PC-3 (cell line): ENCODE measurements around the gene AKAP4. TPM values are rescaled to one million over a fixed set of nuclear protein-coding genes. Genes with fewer than 3 reads are reported as not detected.

Source experiments
- ATAC-seq: fragments of 200-7000 bp; cut with Tn5 transposase; 2 replicates; pipeline ENCODE4 v1.9.1; 2020; ENCODE audit warnings: mild to moderate bottlenecking, moderate library complexity
- BruUV-seq: library from RNA; stranded (reverse); fragments of 400-500 nt; replicated peaks from 2 replicates; lab custom pipeline; 2021; lab: Mats Ljungman, UMichigan
- CTCF ChIA-PET: fragments of 300-600 bp; sonication (Branson Sonifier 250); formaldehyde crosslinking; loops from one replicate; lab custom pipeline; 2022; ENCODE audit warnings: antibody characterized with exemption; lab: Charles Lee
- POLR2A ChIA-PET: fragments of 300-600 bp; sonication (Branson Sonifier 250); formaldehyde crosslinking; loops from one replicate; lab custom pipeline; 2022; ENCODE audit warnings: antibody characterized with exemption; ENCODE audit not compliant: unreplicated experiment; lab: Charles Lee
- DNase-seq: peaks from one replicate; pipeline ENCODE4 v3.0.0-alpha.2; 2015
- H2AFZ ChIP-seq: fragments of 300-600 bp; sonication (generic); 2 replicates; pipeline ENCODE4 v1.6.0; 2016; ENCODE audit warnings: antibody characterized with exemption, low read length
- H3F3A ChIP-seq: fragments of 300-600 bp; sonication (generic); one replicate; pipeline ENCODE4 v1.6.0; 2017; ENCODE audit warnings: antibody characterized with exemption, low read length, control low read depth, mild to moderate bottlenecking; ENCODE audit not compliant: unreplicated experiment
- H3K27ac ChIP-seq: fragments of 300-600 bp; sonication (generic); 2 replicates; pipeline ENCODE4 v1.5.1; 2016; ENCODE audit warnings: mild to moderate bottlenecking, low read length
- H3K27me3 ChIP-seq: fragments of 300-600 bp; sonication (generic); 2 replicates; pipeline ENCODE4 v1.6.1; 2016; ENCODE audit warnings: low read length, mixed read lengths
- H3K36me3 ChIP-seq: fragments of 300-600 bp; sonication (generic); 2 replicates; pipeline ENCODE4 v1.6.1; 2016; ENCODE audit warnings: low read depth, mixed run types, low read length, mixed read lengths
- H3K4me1 ChIP-seq: fragments of 300-600 bp; sonication (generic); 2 replicates; pipeline ENCODE4 v1.5.1; 2016; ENCODE audit warnings: low read length; ENCODE audit not compliant: insufficient read depth
- H3K4me2 ChIP-seq: fragments of 300-600 bp; sonication (generic); 2 replicates; pipeline ENCODE4 v1.6.0; 2016; ENCODE audit warnings: low read length
- H3K4me3 ChIP-seq: fragments of 300-600 bp; sonication (generic); 2 replicates; pipeline ENCODE4 v1.5.1; 2016; ENCODE audit warnings: mild to moderate bottlenecking, low read length, mixed read lengths
- H3K79me2 ChIP-seq: fragments of 300-600 bp; sonication (generic); 2 replicates; pipeline ENCODE4 v1.6.1; 2017; ENCODE audit warnings: low read length, mixed read lengths
- H3K9ac ChIP-seq: fragments of 300-600 bp; sonication (generic); 2 replicates; pipeline ENCODE4 v1.6.0; 2016; ENCODE audit warnings: mild to moderate bottlenecking, low read length
- H3K9me2 ChIP-seq: fragments of 300-600 bp; sonication (generic); replicated peaks from 2 replicates; pipeline ENCODE4 v1.6.1; 2016; ENCODE audit warnings: mixed run types, low read length, mixed read lengths
- H3K9me3 ChIP-seq: fragments of 300-600 bp; sonication (generic); 2 replicates; pipeline ENCODE4 v1.6.1; 2016; ENCODE audit warnings: low read length, mixed read lengths
- H4K20me1 ChIP-seq: fragments of 300-600 bp; sonication (generic); 2 replicates; pipeline ENCODE4 v1.6.1; 2016; ENCODE audit warnings: low read length, mixed read lengths
- CTCF ChIP-seq: fragments of 300-600 bp; sonication (generic); conservative IDR thresholded peaks from 2 replicates; pipeline ENCODE4 v1.5.1; 2017; ENCODE audit warnings: antibody characterized with exemption, low read depth, mild to moderate bottlenecking, low read length
- EZH2 ChIP-seq: fragments of 300-600 bp; sonication (generic); IDR thresholded peaks from one replicate; pipeline ENCODE4 v1.6.1; 2017; ENCODE audit warnings: antibody characterized with exemption, mild to moderate bottlenecking, low read length; ENCODE audit not compliant: unreplicated experiment
- EZH2phosphoT487 ChIP-seq: fragments of 300-600 bp; sonication (generic); IDR thresholded peaks from 2 replicates; pipeline ENCODE4 v1.6.1; 2018; ENCODE audit warnings: mild to moderate bottlenecking, antibody characterized with exemption, low read length, borderline replicate concordance
- intact Hi-C: fragments of 100-400 bp; cut with micrococcal nuclease; formaldehyde crosslinking; loops from 2 replicates; pipeline ENCODE4 v1.9.0; 2023
- total RNA-seq: library from RNA; depleted of rRNA; stranded (reverse); fragments of >200 nt; gene quantifications from 2 replicates; pipeline ENCODE4 v1.2.3, GENCODE V29; 2014

Gene AKAP4
- total RNA-seq, 1 experiment from 2014 or later = not detected

GRCh38 chrX:50180073-50180940 lies 20.5 kb downstream of the AKAP4 start:
- Histone ChIP-seq H3K9ac (no peak overlapping the region), H3K4me1 (no peaks in the 10 kb centered on the region), H3K4me3 (no peak overlapping the region), H3K9me2 (no peaks in the 10 kb centered on the region), H3K4me2 (no peak overlapping the region), H3K36me3 (no peaks in the 10 kb centered on the region), H3K79me2 (no peaks in the 10 kb centered on the region), H2AFZ (no peak overlapping the region), H3K27ac (no peak overlapping the region), H3K27me3 (0 out of 2 replicates have a peak, but pooled peaks cover 6% of the 10 kb centered on the region), H3F3A (no peaks in the 10 kb centered on the region), H3K9me3 (no peaks in the 10 kb centered on the region), H4K20me1 (no peaks in the 10 kb centered on the region)
- DNase-seq (no peak), ATAC-seq (no peak)
- TF ChIP-seq EZH2 (no peak), CTCF (no peak), EZH2phosphoT487 (no peak)
- no TSS peak for BruUV-seq
- ChIA-PET POLR2A (no interaction called here), CTCF (no interaction called here)
- intact Hi-C loops = no loop called here

GRCh38 chrX:50169717-50170116 lies 31.1 kb downstream of the AKAP4 start:
- Histone ChIP-seq H3K27ac (no peak overlapping the region), H3K4me3 (no peak overlapping the region), H2AFZ (no peak overlapping the region), H3K36me3 (no peaks in the 10 kb centered on the region), H3K27me3 (no peaks in the 10 kb centered on the region; the same call in 1 of the 2 replicates), H3K79me2 (no peaks in the 10 kb centered on the region), H3K9ac (no peak overlapping the region), H3F3A (no peaks in the 10 kb centered on the region), H3K9me2 (no peaks in the 10 kb centered on the region), H3K4me1 (no peaks in the 10 kb centered on the region), H3K4me2 (no peak overlapping the region), H3K9me3 (no peaks in the 10 kb centered on the region), H4K20me1 (no peaks in the 10 kb centered on the region)
- BruUV-seq = no TSS peak
- intact Hi-C loops = no loop called here
- ATAC-seq (no peak), DNase-seq (no peak)
- TF ChIP-seq EZH2 = no peak
- no peak for TF ChIP-seq EZH2phosphoT487
- POLR2A ChIA-PET = no interaction called here
- CTCF ChIA-PET = no interaction called here

- Histone ChIP-seq H3K9me3 (no peaks in the 10 kb centered on the region), H3K36me3 (no peaks in the 10 kb centered on the region), H3K27me3 (no peaks in the 10 kb centered on the region; the same call in 1 of the 2 replicates), H4K20me1 (no peaks in the 10 kb centered on the region), H3K9ac (no peak overlapping the region), H2AFZ (no peak overlapping the region), H3K79me2 (no peaks in the 10 kb centered on the region), H3K4me3 (no peak overlapping the region), H3F3A (no peaks in the 10 kb centered on the region), H3K27ac (no peak overlapping the region), H3K9me2 (no peaks in the 10 kb centered on the region), H3K4me1 (no peaks in the 10 kb centered on the region), H3K4me2 (no peak overlapping the region)
- DNase-seq = no peak
- BruUV-seq = no TSS peak
- no peak for ATAC-seq
- ChIA-PET CTCF (no interaction called here), POLR2A (no interaction called here)
- intact Hi-C loops = no loop called here
- TF ChIP-seq EZH2 = no peak
- no peak for TF ChIP-seq CTCF
- TF ChIP-seq EZH2phosphoT487 = no peak
Observed at GRCh38 chrX:50168241-50168687, 32.5 kb downstream of the AKAP4 start.
